K562 (cell line): Measurements from ENCODE around the gene BPIFB2.

ENCODE experiments used
- CTCF ChIP-seq, 3 experiments: IDR thresholded peaks in 2 of 3; conservative IDR thresholded peaks in 1 of 3; 2 replicates each; pipeline ENCODE4 v1.5.1; 2011 to 2012; ENCODE audit warnings: low read length in 3 of 3, mild to moderate bottlenecking in 3 of 3, control low read depth in 2 of 3, improper control_type of control experiment in 1 of 3, inconsistent platforms in 1 of 3, low read depth in 1 of 3, mixed read lengths in 1 of 3, moderate library complexity in 1 of 3; ENCODE audit not compliant: insufficient read depth in 2 of 3
- EP300 ChIP-seq: IDR thresholded peaks from 2 replicates; pipeline ENCODE4 v1.6.1; 2012; ENCODE audit warnings: low read length, improper control_type of control experiment
- MXI1 ChIP-seq: IDR thresholded peaks from 2 replicates; pipeline ENCODE4 v1.6.1; 2011; ENCODE audit warnings: low read depth, mild to moderate bottlenecking, improper control_type of control experiment, low read length
- POLR2A ChIP-seq: fragments of 450-650 bp; conservative IDR thresholded peaks from 2 replicates; pipeline ENCODE4 v1.6.1; 2016
- SP2 ChIP-seq: IDR thresholded peaks from 2 replicates; pipeline ENCODE4 v1.6.1; 2011; ENCODE audit warnings: mild to moderate bottlenecking, low read depth, low read length, moderate library complexity; ENCODE audit not compliant: poor library complexity, severe bottlenecking; ENCODE audit errors: extremely low read depth
- ZKSCAN1 ChIP-seq: fragments of 150-350 bp; IDR thresholded peaks from 2 replicates; pipeline ENCODE4 v1.6.1; 2016; ENCODE audit warnings: low read depth, low read length
- TF ChIP-seq, protein P1 (sequence below): fragments of 450-650 bp; IDR thresholded peaks from 2 replicates; pipeline ENCODE4 v1.6.1; 2016

GRCh38 chr20:32964575-32964974, 42.9 kb upstream of the BPIFB2 start:
- TF ChIP-seq POLR2A = no peak
- TF ChIP-seq CTCF (IDR thresholded peaks at IDR 0.05 in 2 of 3, conservative IDR thresholded peaks at IDR 0.05 in 1 of 3; ENCODE audit: insufficient read depth in 2 of 3, low read depth in 1 of 3, low read length in 3 of 3) = no peak
- TF ChIP-seq ZKSCAN1 = no peak
- no peak for TF ChIP-seq EP300
- no peak for TF ChIP-seq SP2
- TF ChIP-seq, protein P1, sequence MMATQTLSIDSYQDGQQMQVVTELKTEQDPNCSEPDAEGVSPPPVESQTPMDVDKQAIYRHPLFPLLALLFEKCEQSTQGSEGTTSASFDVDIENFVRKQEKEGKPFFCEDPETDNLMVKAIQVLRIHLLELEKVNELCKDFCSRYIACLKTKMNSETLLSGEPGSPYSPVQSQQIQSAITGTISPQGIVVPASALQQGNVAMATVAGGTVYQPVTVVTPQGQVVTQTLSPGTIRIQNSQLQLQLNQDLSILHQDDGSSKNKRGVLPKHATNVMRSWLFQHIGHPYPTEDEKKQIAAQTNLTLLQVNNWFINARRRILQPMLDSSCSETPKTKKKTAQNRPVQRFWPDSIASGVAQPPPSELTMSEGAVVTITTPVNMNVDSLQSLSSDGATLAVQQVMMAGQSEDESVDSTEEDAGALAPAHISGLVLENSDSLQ = no peak
- TF ChIP-seq MXI1 = no peak
